HG03520 (cell line): Measurements from ENCODE around the gene CCDC157.

Experiments
- ATAC-seq: cut with Tn5 transposase; IDR thresholded peaks from one replicate; pipeline ENCODE4 v1.9.1; 2021; ENCODE audit warnings: mild to moderate bottlenecking, moderate library complexity; ENCODE audit not compliant: unreplicated experiment

CCDC157 gene

GRCh38 chr22:30351226-30351625 is 5.6 kb upstream of the CCDC157 start:
- ATAC-seq: no peak

GRCh38 chr22:30354644-30355043 is 2.2 kb upstream of the CCDC157 start:
- no peak for ATAC-seq

GRCh38 chr22:30357236-30357570 is 396 bp downstream of the CCDC157 start:
- ATAC-seq: no peak

- no peak for ATAC-seq
Observed at GRCh38 chr22:30357650-30358215, 926 bp downstream of the CCDC157 start.

- ATAC-seq: no peak
Observed at GRCh38 chr22:30358541-30358940, 1.7 kb downstream of the CCDC157 start.

GRCh38 chr22:30361916-30362650 is 5.3 kb downstream of the CCDC157 start:
- no peak for ATAC-seq

GRCh38 chr22:30362651-30363281 is 6.0 kb downstream of the CCDC157 start:
- ATAC-seq: no peak

GRCh38 chr22:30365891-30366290 is 9.1 kb downstream of the CCDC157 start:
- no peak for ATAC-seq

GRCh38 chr22:30368420-30368819 is 11.6 kb downstream of the CCDC157 start:
- no peak for ATAC-seq

- ATAC-seq: no peak
Observed at GRCh38 chr22:30370641-30371230, 13.9 kb downstream of the CCDC157 start.

- no peak for ATAC-seq
Observed at GRCh38 chr22:30371321-30371720, 14.5 kb downstream of the CCDC157 start.

- no peak for ATAC-seq
Observed at GRCh38 chr22:30371981-30372380, 15.2 kb downstream of the CCDC157 start.

- ATAC-seq: no peak
Observed at GRCh38 chr22:30372915-30373314, 16.1 kb downstream of the CCDC157 start.

- no peak for ATAC-seq
Observed at GRCh38 chr22:30373331-30374325, 16.8 kb downstream of the CCDC157 start.

GRCh38 chr22:30375312-30375849 is 18.6 kb downstream of the CCDC157 start:
- no peak for ATAC-seq

GRCh38 chr22:30380011-30380410 is 23.2 kb downstream of the CCDC157 start:
- ATAC-seq: no peak

- ATAC-seq: no peak
Observed at GRCh38 chr22:30381264-30381663, 24.5 kb downstream of the CCDC157 start.

GRCh38 chr22:30382340-30382739 is 25.5 kb downstream of the CCDC157 start:
- no peak for ATAC-seq

- ATAC-seq: no peak
Observed at GRCh38 chr22:30383061-30383460, 26.3 kb downstream of the CCDC157 start.

GRCh38 chr22:30385942-30386341 is 29.1 kb downstream of the CCDC157 start:
- no peak for ATAC-seq

GRCh38 chr22:30386608-30386959 is 29.8 kb downstream of the CCDC157 start:
- ATAC-seq: no peak
